Ovary (tissue), 3 donors: ENCODE data around the gene MTRFR.

Experiments
- CTCF ChIP-seq, 3 donors: fragments of 450-650 bp in 2 of 3; fragments of 200-600 bp in 1 of 3; IDR thresholded peaks; one replicate each; pipeline versions ENCODE4 v1.5.1 to v1.8.0; 2016 to 2022; ENCODE audit warnings: antibody characterized with exemption in 3 of 3, mild to moderate bottlenecking in 1 of 3
- EP300 ChIP-seq: sonication (generic); formaldehyde crosslinking; IDR thresholded peaks from one replicate; pipeline ENCODE4 v1.6.1; 2017; ENCODE audit warnings: antibody characterized with exemption
- donor health status: DM: no; HTN: no; CAD: no.

- TF ChIP-seq CTCF (IDR thresholded peaks at IDR 0.05) (no peak), EP300 (no peak)
These were observed 60.0 kb downstream of the MTRFR start for GRCh38 chr12:123293178-123293760.
